MM.1S (cell line): ENCODE results near the gene IFNGR2.

Experiments
- DNase-seq: peaks from one replicate; pipeline ENCODE4 v3.0.0-alpha.2; 2015
- H2AFZ ChIP-seq: fragments of 300-600 bp; sonication (generic); 2 replicates; pipeline ENCODE4 v1.6.0; 2016; ENCODE audit warnings: antibody characterized with exemption, low read length
- H3F3A ChIP-seq: fragments of 300-600 bp; sonication (generic); 2 replicates; pipeline ENCODE4 v1.6.1; 2016; ENCODE audit warnings: mild to moderate bottlenecking, antibody characterized with exemption, low read length, moderate library complexity, mixed read lengths; ENCODE audit not compliant: insufficient read depth
- H3K27ac ChIP-seq: fragments of 300-600 bp; sonication (generic); 2 replicates; pipeline ENCODE4 v1.5.1; 2016; ENCODE audit warnings: mild to moderate bottlenecking, low read length
- H3K27me3 ChIP-seq: fragments of 300-600 bp; sonication (generic); replicated peaks from 2 replicates; pipeline ENCODE4 v1.6.0; 2016; ENCODE audit warnings: low read length; ENCODE audit not compliant: insufficient read depth
- H3K36me3 ChIP-seq: fragments of 300-600 bp; sonication (generic); replicated peaks from 2 replicates; pipeline ENCODE4 v1.6.1; 2016; ENCODE audit warnings: mild to moderate bottlenecking, low read length, mixed read lengths; ENCODE audit not compliant: insufficient read depth
- H3K4me1 ChIP-seq: fragments of 300-600 bp; sonication (generic); 2 replicates; pipeline ENCODE4 v1.6.1; 2016; ENCODE audit warnings: low read length, mixed read lengths
- H3K4me2 ChIP-seq: fragments of 300-600 bp; sonication (generic); 2 replicates; pipeline ENCODE4 v1.6.0; 2016; ENCODE audit warnings: low read depth, low read length
- H3K4me3 ChIP-seq: fragments of 300-600 bp; sonication (generic); 2 replicates; pipeline ENCODE4 v1.5.1; 2016; ENCODE audit warnings: low read length, mixed read lengths
- H3K79me2 ChIP-seq: fragments of 300-600 bp; sonication (generic); 2 replicates; pipeline ENCODE4 v1.6.1; 2016; ENCODE audit warnings: mixed run types, low read length, mixed read lengths
- H3K9ac ChIP-seq: fragments of 300-600 bp; sonication (generic); 2 replicates; pipeline ENCODE4 v1.6.1; 2016; ENCODE audit warnings: low read length, mixed read lengths
- H3K9me2 ChIP-seq: fragments of 300-600 bp; sonication (generic); replicated peaks from 2 replicates; pipeline ENCODE4 v1.6.1; 2016; ENCODE audit warnings: mild to moderate bottlenecking, low read length, mixed read lengths; ENCODE audit not compliant: insufficient read depth
- H3K9me3 ChIP-seq: fragments of 300-600 bp; sonication (generic); replicated peaks from 2 replicates; pipeline ENCODE4 v1.6.1; 2016; ENCODE audit warnings: mild to moderate bottlenecking, low read length, mixed read lengths; ENCODE audit not compliant: insufficient read depth
- H4K20me1 ChIP-seq: fragments of 300-600 bp; sonication (generic); 2 replicates; pipeline ENCODE4 v1.6.1; 2016; ENCODE audit warnings: mild to moderate bottlenecking, low read length, moderate library complexity, mixed read lengths; ENCODE audit not compliant: insufficient read depth
- EZH2 ChIP-seq: fragments of 300-600 bp; sonication (generic); optimal IDR thresholded peaks from 2 replicates; pipeline ENCODE3; 2017; ENCODE audit warnings: low read depth, mild to moderate bottlenecking, antibody characterized with exemption, low read length, mixed read lengths
- EZH2phosphoT487 ChIP-seq: fragments of 300-600 bp; sonication (generic); IDR thresholded peaks from 2 replicates; pipeline ENCODE4 v1.6.1; 2018; ENCODE audit warnings: antibody characterized with exemption, low read length
- TF ChIP-seq, protein P1 (sequence below): fragments of 300-600 bp; sonication (generic); IDR thresholded peaks from 2 replicates; pipeline ENCODE4 v1.5.1; 2016; ENCODE audit warnings: antibody characterized with exemption, low read length, mixed read lengths

Gene IFNGR2

DNA sequence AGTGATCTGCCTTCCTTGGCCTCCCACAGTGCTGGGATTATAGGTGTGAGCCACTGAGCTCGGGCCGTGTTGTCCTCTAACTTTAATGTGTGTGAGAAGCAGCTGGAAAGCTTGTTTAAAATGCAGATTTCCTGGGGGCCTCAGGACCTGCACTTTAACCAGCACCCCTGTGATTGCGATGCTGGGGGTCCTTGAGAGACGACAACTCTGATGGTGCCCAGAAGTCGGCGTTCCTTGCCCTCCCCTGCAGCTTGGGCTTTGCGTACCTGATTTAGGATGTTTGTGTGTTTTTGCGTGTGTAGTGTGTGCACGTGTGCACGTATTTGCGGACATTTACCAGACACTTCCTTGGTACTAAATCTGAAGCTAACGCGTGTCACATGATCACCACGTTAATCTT lies 10.9 kb downstream of the IFNGR2 start:
- H3K4me2 ChIP-seq = no peak overlapping the region

DNA sequence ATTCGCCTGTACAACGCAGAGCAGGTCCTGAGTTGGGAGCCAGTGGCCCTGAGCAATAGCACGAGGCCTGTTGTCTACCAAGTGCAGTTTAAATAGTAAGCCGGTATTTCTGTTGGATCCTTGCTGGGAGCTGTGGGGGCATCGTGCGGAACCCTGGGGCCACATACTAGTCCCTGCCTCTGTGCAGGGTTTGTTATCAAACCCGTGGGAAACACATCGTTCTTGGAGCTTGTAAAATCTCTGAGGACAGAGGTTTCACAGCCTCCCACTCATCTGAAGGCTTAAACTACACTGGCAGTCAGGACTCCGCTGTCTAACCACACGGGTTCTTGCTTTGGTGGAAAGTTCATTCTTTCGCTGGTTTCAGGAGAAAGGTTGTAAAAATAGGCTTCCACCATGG lies 11.7 kb downstream of the IFNGR2 start:
- no peak overlapping the region for H3K4me2 ChIP-seq
- TF ChIP-seq EZH2 (no peak), EZH2phosphoT487 (no peak)
- TF ChIP-seq, protein P1, sequence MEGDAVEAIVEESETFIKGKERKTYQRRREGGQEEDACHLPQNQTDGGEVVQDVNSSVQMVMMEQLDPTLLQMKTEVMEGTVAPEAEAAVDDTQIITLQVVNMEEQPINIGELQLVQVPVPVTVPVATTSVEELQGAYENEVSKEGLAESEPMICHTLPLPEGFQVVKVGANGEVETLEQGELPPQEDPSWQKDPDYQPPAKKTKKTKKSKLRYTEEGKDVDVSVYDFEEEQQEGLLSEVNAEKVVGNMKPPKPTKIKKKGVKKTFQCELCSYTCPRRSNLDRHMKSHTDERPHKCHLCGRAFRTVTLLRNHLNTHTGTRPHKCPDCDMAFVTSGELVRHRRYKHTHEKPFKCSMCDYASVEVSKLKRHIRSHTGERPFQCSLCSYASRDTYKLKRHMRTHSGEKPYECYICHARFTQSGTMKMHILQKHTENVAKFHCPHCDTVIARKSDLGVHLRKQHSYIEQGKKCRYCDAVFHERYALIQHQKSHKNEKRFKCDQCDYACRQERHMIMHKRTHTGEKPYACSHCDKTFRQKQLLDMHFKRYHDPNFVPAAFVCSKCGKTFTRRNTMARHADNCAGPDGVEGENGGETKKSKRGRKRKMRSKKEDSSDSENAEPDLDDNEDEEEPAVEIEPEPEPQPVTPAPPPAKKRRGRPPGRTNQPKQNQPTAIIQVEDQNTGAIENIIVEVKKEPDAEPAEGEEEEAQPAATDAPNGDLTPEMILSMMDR = no peak
- peaks cover 94% of the 10 kb centered on the region for H3K79me2 ChIP-seq

More for the DNA sequence above, 10.9 kb downstream of the IFNGR2 start:
- H3K4me3 ChIP-seq = no peak overlapping the region
- peaks cover 7% of the 10 kb centered on the region for H3K36me3 ChIP-seq
- H3K4me1 ChIP-seq = peaks cover 9% of the 10 kb centered on the region; the same call in 1 of the 2 replicates
- no peak overlapping the region for H2AFZ ChIP-seq
- H3K27ac ChIP-seq = no peak overlapping the region
- H3K9me3 ChIP-seq = no peaks in the 10 kb centered on the region
- H3F3A ChIP-seq = peaks cover 17% of the 10 kb centered on the region
- no peaks in the 10 kb centered on the region for H4K20me1 ChIP-seq
- H3K27me3 ChIP-seq = no peaks in the 10 kb centered on the region
- H3K9ac ChIP-seq = no peak overlapping the region
- TF ChIP-seq, protein P1 = no peak
- TF ChIP-seq EZH2phosphoT487 (no peak), EZH2 (no peak)
- DNase-seq = no peak
- H3K9me2 ChIP-seq = no peaks in the 10 kb centered on the region
- H3K79me2 ChIP-seq = peaks cover 94% of the 10 kb centered on the region

DNA sequence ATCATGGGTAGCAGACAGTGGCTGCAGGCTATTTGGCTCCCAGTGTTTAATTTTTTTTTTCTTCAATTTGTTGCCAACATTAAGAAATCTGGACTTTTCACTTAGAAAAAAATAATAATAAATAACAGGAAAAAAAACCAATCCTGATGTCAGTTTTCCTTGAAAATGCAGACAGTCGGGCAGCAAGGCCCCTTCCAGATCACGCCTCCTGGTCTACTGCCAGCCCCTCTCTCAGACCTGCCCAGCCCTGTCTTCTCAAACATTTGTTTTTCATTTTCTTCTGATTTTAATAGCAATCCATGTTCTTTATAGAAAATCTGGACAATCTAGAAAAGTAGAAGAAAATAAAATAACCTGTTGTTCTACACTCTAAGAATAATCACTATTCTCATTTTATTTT lies 15.5 kb downstream of the IFNGR2 start:
- H3K79me2 ChIP-seq = peaks cover 74% of the 10 kb centered on the region
- peaks cover 17% of the 10 kb centered on the region for H3K36me3 ChIP-seq
- no peak overlapping the region for H3K4me3 ChIP-seq
- H3K9ac ChIP-seq = no peak overlapping the region
- H3F3A ChIP-seq = no peaks in the 10 kb centered on the region
- H3K4me2 ChIP-seq = no peak overlapping the region
- H3K27ac ChIP-seq = no peak overlapping the region
- TF ChIP-seq, protein P1 = no peak
- no peak for TF ChIP-seq EZH2phosphoT487
- H3K9me2 ChIP-seq = no peaks in the 10 kb centered on the region
- H4K20me1 ChIP-seq = no peaks in the 10 kb centered on the region
- H2AFZ ChIP-seq = no peak overlapping the region
- H3K4me1 ChIP-seq = no peaks in the 10 kb centered on the region
- no peaks in the 10 kb centered on the region for H3K9me3 ChIP-seq
- no peak for DNase-seq
- no peaks in the 10 kb centered on the region for H3K27me3 ChIP-seq

More for the DNA sequence above, 11.7 kb downstream of the IFNGR2 start:
- H2AFZ ChIP-seq = no peak overlapping the region
- H4K20me1 ChIP-seq = no peaks in the 10 kb centered on the region
- H3K9me3 ChIP-seq = no peaks in the 10 kb centered on the region
- peaks cover 9% of the 10 kb centered on the region; the same call in 1 of the 2 replicates for H3K4me1 ChIP-seq
- H3K27ac ChIP-seq = no peak overlapping the region
- H3K9ac ChIP-seq = no peak overlapping the region
- H3K36me3 ChIP-seq = peaks cover 7% of the 10 kb centered on the region
- H3K4me3 ChIP-seq = no peak overlapping the region
- DNase-seq = no peak
- peaks cover 17% of the 10 kb centered on the region for H3F3A ChIP-seq
- no peaks in the 10 kb centered on the region for H3K27me3 ChIP-seq
- H3K9me2 ChIP-seq = no peaks in the 10 kb centered on the region
